H4 (cell line): Measurements from ENCODE around the gene GLG1. TPM values are rescaled to one million over a fixed set of nuclear protein-coding genes. Genes with fewer than 3 reads are reported as not detected.
"Not testable (repeated sequence)": the region's sequence is repeated elsewhere in the genome, so short reads cannot be mapped to it uniquely, and the experiment has no call there.

Experiments
- DNase-seq: peaks from one replicate; pipeline ENCODE4 v3.0.0-alpha.2; 2015; ENCODE audit warnings: low spot score
- total RNA-seq: library from RNA; depleted of rRNA; stranded (reverse); fragments of >200 nt; shearing (Covaris generic); gene quantifications from 2 replicates; pipeline ENCODE4 v1.2.3, GENCODE V29; 2014

Gene GLG1
- total RNA-seq, 1 experiment from 2014 or later: 80.2 TPM

DNA sequence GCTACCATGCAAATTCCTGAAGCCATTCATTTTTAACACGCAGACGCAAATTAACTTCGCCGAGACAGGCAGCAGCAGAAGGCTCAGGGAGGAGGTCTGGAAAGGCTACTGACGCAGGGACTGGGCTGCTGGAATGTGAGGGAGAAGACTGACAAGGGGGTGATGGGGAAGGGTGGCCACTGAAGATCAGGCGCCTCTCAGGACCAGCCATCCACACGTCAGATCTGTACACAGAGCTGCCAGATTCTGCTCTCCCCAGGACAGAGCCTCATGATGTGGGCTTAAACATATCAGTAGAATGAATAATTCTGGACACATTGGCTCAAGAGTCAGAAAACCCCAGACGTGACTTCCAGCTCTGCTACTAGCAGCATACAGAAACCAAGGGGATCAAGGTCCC is 160.0 kb downstream of the GLG1 start:
- no peak for DNase-seq

GRCh38 chr16:74443624-74444346 is 163.1 kb downstream of the GLG1 start:
- DNase-seq: not testable (repeated sequence)

DNA sequence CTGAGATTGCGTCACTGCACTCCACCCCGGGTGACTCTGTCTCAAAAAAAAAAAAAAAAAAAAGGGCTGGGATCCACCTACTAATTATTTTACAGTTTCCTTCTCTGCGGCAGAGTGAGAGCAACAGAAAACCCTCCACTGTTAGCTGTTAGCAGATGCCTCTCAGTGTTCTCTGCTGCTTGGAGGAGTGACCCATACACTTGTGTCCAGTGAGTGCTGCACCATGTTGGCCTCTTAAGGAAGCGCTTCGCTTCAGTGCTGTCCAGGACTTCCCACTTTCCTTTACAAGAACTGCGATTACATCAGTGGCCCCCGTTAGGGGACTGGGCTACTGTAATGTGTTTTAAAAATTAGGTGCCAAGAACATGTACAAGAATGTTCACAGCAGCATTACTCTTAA is 167.2 kb downstream of the GLG1 start:
- no peak for DNase-seq

DNA sequence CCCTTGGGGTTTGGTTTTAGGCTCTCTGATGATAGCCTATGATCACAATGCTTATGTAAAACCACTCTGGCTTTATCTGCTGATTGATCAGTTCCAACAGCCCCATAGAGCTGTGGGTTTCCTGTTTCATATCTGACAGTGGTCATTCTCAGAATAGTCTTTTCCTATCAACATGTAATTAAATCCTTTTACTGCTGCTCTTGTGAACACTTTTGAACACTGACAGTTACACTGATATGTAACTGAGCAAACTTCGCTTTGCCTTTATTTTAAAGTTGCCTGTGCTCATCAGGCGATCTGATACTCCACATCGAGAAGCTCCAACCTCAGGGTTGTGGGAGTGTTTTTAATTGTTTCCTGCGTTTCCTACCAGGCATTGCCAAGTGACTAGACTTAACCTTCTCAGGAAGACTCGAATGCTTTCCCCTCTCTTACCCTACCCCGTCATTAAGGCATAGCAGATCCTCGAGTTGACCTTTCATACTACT is 168.4 kb downstream of the GLG1 start:
- no peak for DNase-seq

DNA sequence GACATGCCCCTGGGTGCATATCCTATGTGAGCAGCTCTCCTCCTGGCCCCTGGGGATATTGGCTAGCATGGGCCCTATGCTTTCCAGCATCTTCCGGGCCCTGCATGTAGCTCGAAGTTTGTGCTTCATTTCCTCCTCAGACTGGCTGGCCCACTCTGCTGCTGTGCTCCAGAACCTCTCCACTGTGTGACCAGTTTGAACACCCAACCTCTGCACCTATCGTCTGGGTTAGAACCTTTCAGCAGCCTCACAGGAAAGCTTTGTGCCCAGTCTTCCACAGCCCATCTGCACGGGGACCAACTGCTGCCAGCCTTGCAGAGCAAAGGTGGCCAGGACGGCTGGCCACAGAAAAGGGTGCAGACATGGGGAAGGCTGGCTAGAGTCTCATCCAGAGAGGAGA is 175.4 kb downstream of the GLG1 start:
- no peak for DNase-seq

GRCh38 chr16:74430036-74430712 is 176.7 kb downstream of the GLG1 start:
- not testable (repeated sequence) for DNase-seq

DNA sequence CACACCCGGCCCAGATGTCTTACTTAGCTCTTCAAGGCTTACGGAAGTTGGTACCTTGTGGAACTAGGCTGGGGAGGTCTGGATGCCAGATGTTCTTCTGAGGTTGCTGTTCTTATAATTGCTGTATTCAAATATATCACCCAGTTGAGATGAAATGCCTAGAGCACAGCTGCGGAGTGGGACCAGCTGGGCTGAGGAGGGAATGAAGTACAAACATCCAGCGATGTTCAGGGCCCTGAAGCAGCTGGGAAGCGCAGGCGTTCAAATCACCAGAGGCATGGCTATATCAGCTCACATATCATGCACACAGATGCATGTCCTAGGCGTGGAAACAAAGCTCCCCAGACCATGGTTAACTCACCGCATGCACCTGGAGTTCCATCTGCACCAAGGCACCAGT is 178.4 kb downstream of the GLG1 start:
- not testable (repeated sequence) for DNase-seq

- not testable (repeated sequence) for DNase-seq
Observed at GRCh38 chr16:74425751-74426150, 181.2 kb downstream of the GLG1 start.

DNA sequence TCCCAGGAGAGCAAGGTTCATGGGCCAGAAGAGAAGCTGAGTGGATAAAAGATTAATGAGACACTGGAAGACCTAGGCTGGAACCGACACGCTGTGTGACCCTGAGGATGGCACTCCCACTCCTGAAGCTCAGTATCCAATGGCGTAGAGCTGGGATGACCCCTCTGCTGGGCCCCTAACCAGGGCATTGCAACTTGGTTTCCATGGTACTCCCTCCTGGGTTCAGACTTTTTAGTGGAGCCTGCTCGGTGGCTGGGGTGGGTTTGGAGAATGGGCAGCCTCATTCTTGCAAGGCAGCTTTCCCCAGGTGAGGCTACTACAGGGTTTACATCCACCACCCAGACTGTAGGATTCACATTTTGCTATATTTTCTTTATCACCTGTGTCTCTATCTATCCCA is 183.2 kb downstream of the GLG1 start:
- DNase-seq: not testable (repeated sequence)

DNA sequence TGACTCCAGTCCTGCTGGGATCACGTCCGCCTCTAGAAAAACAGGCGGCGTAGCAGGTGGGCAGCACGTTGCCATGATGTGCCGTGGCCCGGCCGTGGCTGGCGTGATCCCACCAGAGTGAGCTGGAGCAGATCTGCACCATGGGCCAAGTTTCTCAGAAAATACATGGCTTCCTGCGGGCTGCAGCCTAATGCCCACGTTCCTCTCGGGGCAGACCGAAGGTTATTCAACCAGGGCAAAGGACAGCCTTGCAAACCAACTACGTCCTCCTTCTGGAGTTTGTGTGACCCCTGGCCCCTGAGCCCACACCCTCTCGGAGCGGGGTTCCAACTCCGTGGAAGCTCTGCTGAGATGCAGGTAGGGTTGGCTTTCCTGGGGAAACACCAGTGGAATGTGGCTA is 184.8 kb downstream of the GLG1 start:
- not testable (repeated sequence) for DNase-seq

DNA sequence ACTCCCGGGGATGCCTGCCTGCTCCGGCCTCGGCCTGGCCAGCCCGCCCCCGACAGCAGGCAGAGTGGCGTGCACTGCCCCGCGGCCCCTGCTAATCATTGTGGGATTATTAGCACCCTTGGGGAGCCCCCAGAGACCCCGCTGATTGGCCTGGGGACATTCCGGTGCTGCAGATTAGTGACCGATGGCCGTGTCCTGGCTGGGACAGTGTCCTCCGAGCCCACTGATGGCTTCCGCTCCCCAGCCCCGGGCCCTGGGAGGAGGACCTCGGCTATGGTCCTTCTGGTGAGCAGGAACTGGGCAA is 185.5 kb downstream of the GLG1 start:
- not testable (repeated sequence) for DNase-seq

- not testable (repeated sequence) for DNase-seq
Observed at GRCh38 chr16:74420612-74421481, 186.1 kb downstream of the GLG1 start, which contains the start of gene CLEC18B. CLEC18B (minus strand) TSS chr16:74421478; CDS start chr16:74421270, 208 bp downstream.

GRCh38 chr16:74419811-74420210 is 187.1 kb downstream of the GLG1 start:
- not testable (repeated sequence) for DNase-seq

GRCh38 chr16:74417897-74418296 is 189.0 kb downstream of the GLG1 start:
- DNase-seq: not testable (repeated sequence)

DNA sequence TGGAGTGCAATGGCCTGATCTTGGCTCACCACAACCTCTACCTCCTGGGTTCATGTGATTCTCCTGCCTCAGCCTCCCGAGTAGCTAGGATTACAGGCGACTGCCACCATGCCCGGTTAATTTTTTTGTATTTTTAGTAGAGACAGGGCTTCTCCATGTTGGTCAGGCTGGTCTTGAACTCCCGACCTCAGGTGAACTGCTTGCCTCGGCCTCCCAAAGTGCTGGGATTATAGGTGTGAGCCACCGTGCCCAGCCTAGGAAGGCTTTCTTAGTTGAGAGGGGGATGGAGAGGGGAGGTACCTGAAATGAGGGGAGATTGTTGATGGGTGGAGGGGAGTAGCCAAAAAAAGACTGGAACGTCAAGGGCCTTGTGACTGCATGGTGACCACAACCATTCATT is 193.0 kb downstream of the GLG1 start:
- not testable (repeated sequence) for DNase-seq

DNA sequence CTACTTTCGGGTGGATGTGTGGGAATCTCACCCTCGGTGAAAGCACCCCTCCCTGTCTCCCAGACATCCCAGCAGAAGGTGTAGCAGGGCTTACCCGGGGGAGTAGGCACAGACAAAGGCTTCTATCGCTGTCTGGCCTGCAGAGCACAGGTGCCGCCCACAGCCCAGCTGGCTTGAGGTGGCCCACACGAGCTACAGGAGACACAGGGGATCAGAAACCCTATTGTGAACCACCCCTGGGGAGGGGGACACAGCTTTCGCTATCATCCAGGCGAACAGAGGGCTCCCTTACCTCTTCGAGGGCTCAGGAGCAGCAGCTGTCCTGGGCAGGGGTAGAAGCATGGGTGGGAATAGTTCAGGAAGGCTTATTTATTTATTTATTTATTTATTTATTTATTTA is 193.4 kb downstream of the GLG1 start:
- not testable (repeated sequence) for DNase-seq

GRCh38 chr16:74412775-74413390 is 194.0 kb downstream of the GLG1 start:
- DNase-seq: not testable (repeated sequence)

GRCh38 chr16:74412138-74412774 is 194.7 kb downstream of the GLG1 start:
- not testable (repeated sequence) for DNase-seq

- DNase-seq: not testable (repeated sequence)
Observed at GRCh38 chr16:74410981-74411380, 195.9 kb downstream of the GLG1 start.

DNA sequence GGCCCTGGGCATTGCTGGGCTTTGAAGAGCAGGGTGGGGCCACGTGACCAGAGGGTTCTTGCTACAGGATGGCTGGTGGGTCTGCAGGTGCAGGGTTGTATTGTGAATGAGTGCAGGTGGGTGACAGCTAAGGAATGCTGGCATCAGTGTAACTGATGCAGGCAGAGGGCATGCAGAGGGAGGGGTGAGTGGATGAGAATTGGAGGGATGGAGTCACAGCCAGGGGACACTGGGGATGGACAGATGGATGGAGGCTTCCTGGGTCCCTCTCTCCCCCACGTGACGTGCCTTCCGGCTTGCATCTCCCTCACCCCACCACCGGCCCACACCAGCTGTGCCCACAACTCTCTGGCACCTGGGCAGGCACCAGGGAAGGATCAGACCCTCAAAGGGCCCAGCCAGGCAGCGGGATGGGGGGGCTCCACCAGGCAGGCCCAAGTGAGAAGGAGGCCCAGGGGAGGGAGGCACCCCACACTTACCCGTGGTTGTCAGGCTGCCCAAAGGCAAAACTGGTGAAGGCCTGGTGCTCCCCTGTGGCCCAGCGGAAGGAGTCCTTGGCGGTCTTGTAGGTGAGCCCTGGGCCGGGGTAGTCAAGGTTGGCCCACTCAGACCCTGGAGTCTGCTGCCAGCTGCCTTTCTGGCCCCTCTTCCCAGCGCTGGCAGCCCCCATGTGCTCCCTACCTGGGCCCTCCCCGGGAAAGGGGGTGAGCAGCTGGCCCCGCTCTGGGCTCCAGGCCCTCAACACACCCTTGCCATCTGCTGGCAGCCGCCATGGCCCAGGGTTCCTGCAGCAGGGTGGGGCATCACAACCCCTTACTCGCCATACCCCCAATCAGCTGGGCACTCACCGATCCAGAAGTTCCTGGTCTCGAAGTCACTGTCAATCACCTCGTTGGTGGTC is 196.6 kb downstream of the GLG1 start:
- DNase-seq: not testable (repeated sequence)
